H1 (cell line): ENCODE results near the gene SRRM3. TPM values are rescaled to one million over a fixed set of nuclear protein-coding genes. Genes with fewer than 3 reads are reported as not detected.

Experiments used
- CTCF ChIA-PET: fragments of 300-600 bp; sonication (Branson Sonifier 250); formaldehyde crosslinking; loops from one replicate; lab custom pipeline; 2021; ENCODE audit not compliant: partially characterized antibody; lab: Charles Lee
- POLR2A ChIA-PET: fragments of 300-600 bp; sonication (Branson Sonifier 250); formaldehyde crosslinking; loops from one replicate; lab custom pipeline; 2021; ENCODE audit warnings: inconsistent platforms; ENCODE audit not compliant: partially characterized antibody; lab: Charles Lee
- DNase-seq, 2 experiments: peaks; one replicate each; pipeline versions ENCODE4 v3.0.0 to v3.0.0-alpha.2; 2010 to 2022; ENCODE audit warnings: low spot score in 2 of 2, low read depth in 1 of 2, mixed read lengths in 1 of 2
- FAIRE-seq: peaks from 2 replicates; lab custom pipeline; 2011; peaks lifted over from hg19 to GRCh38; lab: Jason Lieb, UNC
- H2AFZ ChIP-seq: 2 replicates; pipeline ENCODE4 v1.8.1; 2012; ENCODE audit warnings: low read length, inconsistent platforms
- H2AK5ac ChIP-seq: 2 replicates; pipeline ENCODE4 v1.6.1; 2013; ENCODE audit warnings: low read depth, low read length
- H2BK120ac ChIP-seq: replicated peaks from 2 replicates; pipeline ENCODE3; 2013; ENCODE audit warnings: low read depth, low read length, inconsistent platforms
- H2BK12ac ChIP-seq: 2 replicates; pipeline ENCODE4 v1.6.1; 2013; ENCODE audit warnings: low read depth, low read length
- H2BK15ac ChIP-seq: 2 replicates; pipeline ENCODE4 v1.6.1; 2013; ENCODE audit warnings: low read length
- H2BK20ac ChIP-seq: 2 replicates; pipeline ENCODE4 v1.6.1; 2013; ENCODE audit warnings: low read length
- H2BK5ac ChIP-seq: 2 replicates; pipeline ENCODE4 v1.6.1; 2013; ENCODE audit warnings: low read depth, low read length
- H3K14ac ChIP-seq: 2 replicates; pipeline ENCODE4 v1.6.1; 2013; ENCODE audit warnings: inconsistent platforms; ENCODE audit not compliant: insufficient read length
- H3K18ac ChIP-seq: 2 replicates; pipeline ENCODE4 v1.6.1; 2013; ENCODE audit warnings: low read length; ENCODE audit errors: extremely low read depth
- H3K23ac ChIP-seq: 2 replicates; pipeline ENCODE4 v1.6.1; 2013; ENCODE audit warnings: inconsistent platforms; ENCODE audit not compliant: insufficient read length
- H3K23me2 ChIP-seq: 2 replicates; pipeline ENCODE4 v1.6.1; 2013; ENCODE audit warnings: low read depth, low read length
- H3K27ac ChIP-seq: 2 replicates; pipeline ENCODE4 v1.6.1; 2011; ENCODE audit warnings: low read depth, low read length, inconsistent platforms
- H3K27me3 ChIP-seq, 4 experiments: replicated peaks in 1 of 4; 1 replicate in 1 of 4; 2 replicates in 3 of 4; pipeline versions ENCODE4 v1.6.1 to v1.8.1; 2011 to 2013; ENCODE audit warnings: low read length in 3 of 4, mild to moderate bottlenecking in 3 of 4, inconsistent platforms in 2 of 4, mixed read lengths in 2 of 4, moderate library complexity in 1 of 4; ENCODE audit not compliant: control insufficient read depth in 3 of 4, insufficient read depth in 3 of 4; ENCODE audit errors: extremely low read depth in 1 of 4
- H3K36me3 ChIP-seq, 4 experiments: 2 replicates each; pipeline versions ENCODE4 v1.6.1 to v1.8.1; 2011 to 2013; ENCODE audit warnings: mild to moderate bottlenecking in 4 of 4, low read length in 3 of 4, moderate library complexity in 2 of 4, control low read depth in 1 of 4, inconsistent platforms in 1 of 4; ENCODE audit not compliant: insufficient read depth in 4 of 4, control insufficient read depth in 2 of 4
- H3K4ac ChIP-seq: replicated peaks from 2 replicates; pipeline ENCODE3; 2013; ENCODE audit warnings: low read length, low read depth, mixed read lengths, inconsistent platforms; ENCODE audit not compliant: insufficient read length
- H3K4me1 ChIP-seq, 4 experiments: replicated peaks in 1 of 4; 1 replicate in 1 of 4; 2 replicates in 3 of 4; pipeline versions ENCODE4 v1.6.1 to v1.8.1; 2011 to 2013; ENCODE audit warnings: low read length in 3 of 4, inconsistent platforms in 2 of 4, mixed read lengths in 1 of 4; ENCODE audit not compliant: insufficient read depth in 4 of 4, control insufficient read depth in 3 of 4
- H3K4me2 ChIP-seq, 2 experiments: 2 replicates each; pipeline versions ENCODE4 v1.6.1 to v1.8.1; 2011 to 2013; ENCODE audit warnings: low read depth in 2 of 2, low read length in 2 of 2, control low read depth in 1 of 2, inconsistent platforms in 1 of 2, mild to moderate bottlenecking in 1 of 2; ENCODE audit not compliant: insufficient read depth in 1 of 2
- H3K4me3 ChIP-seq, 4 experiments: fragments of 200-600, 300-600 bp in 1 of 4; sonication (generic), shearing (Covaris generic), sonication (Bioruptor Twin) in 1 of 4; 2 replicates each; pipeline versions ENCODE4 v1.5.1 to v1.8.1; 2011 to 2016; ENCODE audit warnings: low read length in 4 of 4, low read depth in 3 of 4, control low read depth in 2 of 4, inconsistent platforms in 2 of 4, mild to moderate bottlenecking in 2 of 4, mixed read lengths in 1 of 4, moderate library complexity in 1 of 4; ENCODE audit not compliant: insufficient read depth in 2 of 4; ENCODE audit errors: extremely low read depth in 1 of 4
- H3K56ac ChIP-seq: replicated peaks from 2 replicates; pipeline ENCODE3; 2013; ENCODE audit warnings: low read depth, mild to moderate bottlenecking, mixed read lengths, low read length, inconsistent platforms; ENCODE audit not compliant: insufficient read length
- H3K79me1 ChIP-seq: 2 replicates; pipeline ENCODE4 v1.6.1; 2013; ENCODE audit warnings: low read depth, low read length, control low read depth
- H3K79me2 ChIP-seq, 2 experiments: 2 replicates each; pipeline versions ENCODE4 v1.6.1 to v1.8.1; 2012 to 2013; ENCODE audit warnings: low read length in 2 of 2, mild to moderate bottlenecking in 2 of 2, inconsistent platforms in 1 of 2; ENCODE audit not compliant: insufficient read depth in 2 of 2, control insufficient read depth in 1 of 2
- H3K9ac ChIP-seq, 4 experiments: replicated peaks in 1 of 4; 1 replicate in 1 of 4; 2 replicates in 3 of 4; pipeline versions ENCODE4 v1.6.1 to v1.8.1; 2011 to 2013; ENCODE audit warnings: low read depth in 3 of 4, low read length in 3 of 4, control low read depth in 2 of 4, mild to moderate bottlenecking in 2 of 4, moderate library complexity in 2 of 4, inconsistent platforms in 1 of 4; ENCODE audit errors: extremely low read depth in 1 of 4
- H3K9me3 ChIP-seq, 2 experiments: 2 replicates each; pipeline versions ENCODE4 v1.6.1 to v1.8.1; 2012 to 2013; ENCODE audit warnings: mild to moderate bottlenecking in 2 of 2, moderate library complexity in 2 of 2, control low read depth in 1 of 2, inconsistent platforms in 1 of 2, low read depth in 1 of 2, low read length in 1 of 2, mixed read lengths in 1 of 2; ENCODE audit not compliant: insufficient read depth in 2 of 2
- H4K20me1 ChIP-seq, 2 experiments: replicated peaks in 1 of 2; 2 replicates each; pipeline versions ENCODE3 to v1.8.1; 2011 to 2013; ENCODE audit warnings: inconsistent platforms in 2 of 2, low read length in 2 of 2, mild to moderate bottlenecking in 1 of 2; ENCODE audit not compliant: insufficient read depth in 2 of 2, control insufficient read depth in 1 of 2
- H4K5ac ChIP-seq: 2 replicates; pipeline ENCODE4 v1.6.1; 2013; ENCODE audit warnings: low read length, low read depth, mixed read lengths, inconsistent platforms; ENCODE audit not compliant: insufficient read length
- H4K8ac ChIP-seq: 2 replicates; pipeline ENCODE4 v1.8.0; 2013; ENCODE audit warnings: mild to moderate bottlenecking, moderate library complexity, low read length, inconsistent platforms; ENCODE audit not compliant: insufficient read depth; ENCODE audit errors: extremely low read depth
- H4K91ac ChIP-seq: replicated peaks from 2 replicates; pipeline ENCODE3; 2013; ENCODE audit warnings: low read length, mixed read lengths, inconsistent platforms; ENCODE audit not compliant: insufficient read length
- BCL11A ChIP-seq, 2 experiments: IDR thresholded peaks; one replicate each; pipeline ENCODE4 v1.6.1; 2011; ENCODE audit warnings: low read depth in 2 of 2, low read length in 2 of 2, mild to moderate bottlenecking in 2 of 2
- CBX8 ChIP-seq: fragments of 300-800, 300-1000 bp; sonication (generic); IDR thresholded peaks from 2 replicates; pipeline ENCODE4 v1.7.1; 2016; ENCODE audit warnings: low read depth, low read length, borderline replicate concordance
- CEBPB ChIP-seq: IDR thresholded peaks from 2 replicates; pipeline ENCODE4 v1.6.1; 2012; ENCODE audit warnings: low read depth, low read length
- EGR1 ChIP-seq: IDR thresholded peaks from 2 replicates; pipeline ENCODE4 v1.6.1; 2011; ENCODE audit warnings: low read depth, low read length, borderline replicate concordance
- EP300 ChIP-seq, 2 experiments: IDR thresholded peaks; 1 replicate in 1 of 2; 2 replicates in 1 of 2; pipeline ENCODE4 v1.6.1; 2011 to 2012; ENCODE audit warnings: low read depth in 2 of 2, low read length in 2 of 2, mild to moderate bottlenecking in 2 of 2, borderline replicate concordance in 1 of 2, inconsistent platforms in 1 of 2, moderate library complexity in 1 of 2
- JUND ChIP-seq: IDR thresholded peaks from 2 replicates; pipeline ENCODE4 v1.6.1; 2011; ENCODE audit warnings: mild to moderate bottlenecking, improper control_type of control experiment, low read length
- SAP30 ChIP-seq: fragments of 300-600 bp; sonication (generic); IDR thresholded peaks from 2 replicates; pipeline ENCODE4 v1.7.1; 2012; ENCODE audit warnings: low read length, moderate library complexity, mild to moderate bottlenecking, inconsistent platforms; ENCODE audit not compliant: insufficient read depth, insufficient replicate concordance
- SP4 ChIP-seq: IDR thresholded peaks from 2 replicates; pipeline ENCODE4 v1.6.1; 2012; ENCODE audit warnings: low read length, inconsistent platforms
- SUZ12 ChIP-seq: fragments of 200-600 bp; sonication (generic); IDR thresholded peaks from 2 replicates; pipeline ENCODE4 v1.6.1; 2012; ENCODE audit warnings: mild to moderate bottlenecking, inconsistent platforms, low read length, moderate library complexity, mixed read lengths
- TAF1 ChIP-seq: IDR thresholded peaks from 2 replicates; pipeline ENCODE4 v1.6.1; 2011; ENCODE audit warnings: mild to moderate bottlenecking, low read depth, low read length
- TAF7 ChIP-seq: optimal IDR thresholded peaks from 2 replicates; pipeline ENCODE3; 2011; ENCODE audit warnings: low read depth, mild to moderate bottlenecking, inconsistent platforms, low read length, moderate library complexity, borderline replicate concordance
- TEAD4 ChIP-seq: IDR thresholded peaks from 2 replicates; pipeline ENCODE4 v1.6.1; 2012; ENCODE audit warnings: low read depth, low read length, inconsistent platforms, mixed read lengths
- WGBS, 2 experiments: shearing (Covaris generic) in 1 of 2; methylation state at CpG; one replicate each; pipeline versions ENCODE4 v1.1.6 to v1.1.7; 2013 to 2015; ENCODE audit warnings: low lambda C conversion rate in 2 of 2, mixed read lengths in 2 of 2, inconsistent platforms in 1 of 2, low coverage in 1 of 2, missing lambda C conversion rate in 1 of 2; ENCODE audit not compliant: insufficient replicate concordance in 2 of 2, insufficient coverage in 1 of 2, insufficient read length in 1 of 2; ENCODE audit errors: extremely low coverage in 1 of 2, missing lambda C conversion rate in 1 of 2; 5-methylcytosine and 5-hydroxymethylcytosine counted together
- polyA plus RNA-seq, 7 experiments: library from polyadenylated mRNA; depleted of rRNA in 3 of 7; stranded (reverse) in 5 of 7; unstranded in 2 of 7; fragments of >200 nt in 5 of 7; fragments of 200-250 nt in 2 of 7; gene quantifications; 1 replicate in 5 of 7; 2 replicates in 1 of 7; 4 replicates in 1 of 7; pipeline versions ENCODE4 v1.2.1 to v1.2.3, GENCODE V29; 2011 to 2013; ENCODE audit warnings: missing spikeins in 2 of 7, mixed read lengths in 2 of 7
- total RNA-seq: library from RNA; stranded (reverse); fragmentation: NEBNext Ultra II Directional; extraction: Animal tissue kit (Norgen Biotek cat#: 25700); gene quantifications from 2 replicates; pipeline ENCODE4 v1.2.1, GENCODE V29; 2021

SRRM3 gene
- total and polyA plus RNA-seq, 2 of the 8 experiments (the other 6 are each of a cell fraction or from before 2014, with no cell fraction given), result 10.4 to 17.4 TPM

GRCh38 chr7:76317782-76318487 is 116.2 kb downstream of the SRRM3 start:
- POLR2A ChIA-PET, result interaction anchor here (0.7 to 4.7 kb wide), 32 partner anchors 9 to 398 kb away, joined by 3 to 31 read pairs (median 5); partner anchors contain the start of genes HSPB1, MDH2, STYXL1 and YWHAG
- peak overlapping the region; percentile 45 for H2AFZ ChIP-seq
- 6% methylated on average over 38 of the region's 50 CpGs; no CpG with 5 or more reads in 1 of the 2 experiments for WGBS, 2 experiments
- TF ChIP-seq SAP30 (no peak), CBX8 (no peak), SP4 (no peak), TAF7 (peak; percentile 50), EP300 (IDR thresholded peaks at IDR 0.05; ENCODE audit: borderline replicate concordance in 1 of 2, low read depth in 2 of 2, low read length in 2 of 2) (peak in 1 of 2 experiments; percentile 4; a peak in 1 of 3 replicates), TEAD4 (no peak), BCL11A (IDR thresholded peaks at IDR 0.05; ENCODE audit: low read depth in 2 of 2, low read length in 2 of 2) (no peak), SUZ12 (no peak), JUND (no peak), CEBPB (no peak), TAF1 (peak; percentile 75), EGR1 (0 out of 2 replicates have a peak, but pooled peaks have one; percentile 20)

More at GRCh38 chr7:76317782-76318487, 116.2 kb downstream of the SRRM3 start:
- Histone ChIP-seq H2BK120ac (no peak overlapping the region), H3K4me2 (peak overlapping the region; percentile 67 to 85), H3K79me2 (no peaks in the 10 kb centered on the region), H3K36me3 (peaks cover 0 to 4% (median 0%) of the 10 kb centered on the region in 4 experiments; a peak in 1 of 8 replicates), H3K4ac (peak overlapping the region; percentile 72), H4K20me1 (peaks cover 1 to 3% of the 10 kb centered on the region in 2 experiments), H3K27me3 (no peaks in the 10 kb centered on the region), H3K23me2 (peaks cover 4% of the 10 kb centered on the region; the same call in 1 of the 2 replicates), H2BK15ac (peak overlapping the region; percentile 97), H4K5ac (peak overlapping the region; percentile 95), H3K79me1 (no peaks in the 10 kb centered on the region), H2BK5ac (peak overlapping the region; percentile 94), H2AK5ac (0 out of 2 replicates have a peak overlapping the region, but pooled peaks have one; percentile 67), H3K14ac (no peak overlapping the region), H3K4me1 (peaks cover 0 to 11% (median 7%) of the 10 kb centered on the region in 4 experiments; a peak in 6 of 7 replicates), H4K91ac (peak overlapping the region; percentile 98), H2BK12ac (peak overlapping the region; percentile 97), H3K27ac (peak overlapping the region; percentile 81), H3K9ac (peak overlapping the region; percentile 58 to 87 (median 78)), H3K56ac (peak overlapping the region; percentile 85), H3K23ac (no peak overlapping the region), H3K4me3 (peak overlapping the region; percentile 53 to 81 (median 74)), H4K8ac (peak overlapping the region; percentile 97), H3K9me3 (no peaks in the 10 kb centered on the region), H2BK20ac (no peak overlapping the region), H3K18ac (peak overlapping the region; percentile 80)
- CTCF ChIA-PET, result interaction anchor here (0.6 to 20.9 kb wide), 9 partner anchors 15 to 294 kb away, joined by 3 to 426 read pairs (median 7); no protein-coding TSS in a partner anchor
- peak; percentile 97 to 98 for DNase-seq
- FAIRE-seq, result no peak
